Uterus (tissue), 4 donors: ENCODE data around the gene THBD. TPM values are rescaled to one million over a fixed set of nuclear protein-coding genes. Genes with fewer than 3 reads are reported as not detected.

Experiments
- DNase-seq, 2 donors: peaks; one replicate each; pipeline ENCODE4 v3.0.0-alpha.2; 2019 to 2020
- H3K27ac ChIP-seq, 2 donors: fragments of 200-600 bp; sonication (generic); 1 replicate in 1 of 2; 2 replicates in 1 of 2; pipeline ENCODE4 v1.5.1; 2016 to 2018
- H3K27me3 ChIP-seq, 2 donors: fragments of 200-600 bp; sonication (generic); one replicate each; pipeline ENCODE4 v1.5.1; 2018 to 2019; ENCODE audit warnings: control low read depth in 1 of 2
- H3K36me3 ChIP-seq, 2 donors: fragments of 200-600 bp; sonication (generic); one replicate each; pipeline ENCODE4 v1.5.1; 2019; ENCODE audit warnings: control low read depth in 1 of 2
- H3K4me1 ChIP-seq, 2 donors: fragments of 200-600 bp; sonication (generic); one replicate each; pipeline ENCODE4 v1.5.1; 2018 to 2019; ENCODE audit warnings: control low read depth in 1 of 2
- H3K4me3 ChIP-seq, 2 donors: fragments of 200-600 bp; sonication (generic); 1 replicate in 1 of 2; 2 replicates in 1 of 2; pipeline ENCODE4 v1.5.1; 2018 to 2019; ENCODE audit warnings: mild to moderate bottlenecking in 1 of 2
- H3K9me3 ChIP-seq, 2 donors: fragments of 200-600 bp; sonication (generic); one replicate each; pipeline ENCODE4 v1.5.1; 2019; ENCODE audit warnings: control low read depth in 1 of 2
- POLR2A ChIP-seq, 2 donors: fragments of 450-650 bp; IDR thresholded peaks; one replicate each; pipeline ENCODE4 v1.6.1; 2016; ENCODE audit warnings: antibody characterized with exemption in 2 of 2, mild to moderate bottlenecking in 1 of 2, moderate library complexity in 1 of 2
- intact Hi-C: fragments of 100-400 bp; cut with DNase I; formaldehyde crosslinking; loops from one replicate; pipeline ENCODE4 v1.15.1; 2023; ENCODE audit warnings: low total_unique reads
- total RNA-seq, 4 donors: library from RNA; depleted of rRNA in 3 of 4; stranded (reverse); fragments of >200 nt in 3 of 4; gene quantifications; one replicate each; pipeline versions ENCODE4 v1.1.0 to v1.2.4, GENCODE V29; 2014 to 2023
- TF ChIP-seq, protein P1 (sequence below), 4 experiments: fragments of 200-600 bp in 2 of 4; fragments of 450-650 bp in 2 of 4; sonication (generic) in 2 of 4; IDR thresholded peaks; one replicate each; pipeline ENCODE4 v1.5.1; 2016 to 2019; ENCODE audit warnings: antibody characterized with exemption in 4 of 4, mild to moderate bottlenecking in 2 of 4, moderate library complexity in 1 of 4
- donor health status: DM: yes; HTN: yes; CAD: no.

Gene THBD, protein sequence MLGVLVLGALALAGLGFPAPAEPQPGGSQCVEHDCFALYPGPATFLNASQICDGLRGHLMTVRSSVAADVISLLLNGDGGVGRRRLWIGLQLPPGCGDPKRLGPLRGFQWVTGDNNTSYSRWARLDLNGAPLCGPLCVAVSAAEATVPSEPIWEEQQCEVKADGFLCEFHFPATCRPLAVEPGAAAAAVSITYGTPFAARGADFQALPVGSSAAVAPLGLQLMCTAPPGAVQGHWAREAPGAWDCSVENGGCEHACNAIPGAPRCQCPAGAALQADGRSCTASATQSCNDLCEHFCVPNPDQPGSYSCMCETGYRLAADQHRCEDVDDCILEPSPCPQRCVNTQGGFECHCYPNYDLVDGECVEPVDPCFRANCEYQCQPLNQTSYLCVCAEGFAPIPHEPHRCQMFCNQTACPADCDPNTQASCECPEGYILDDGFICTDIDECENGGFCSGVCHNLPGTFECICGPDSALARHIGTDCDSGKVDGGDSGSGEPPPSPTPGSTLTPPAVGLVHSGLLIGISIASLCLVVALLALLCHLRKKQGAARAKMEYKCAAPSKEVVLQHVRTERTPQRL
- 10 to 100 TPM in 3 of 4 donors, 1 to 10 TPM in 1; 8.6 to 42.6 (median 28.4) TPM for total RNA-seq

DNA sequence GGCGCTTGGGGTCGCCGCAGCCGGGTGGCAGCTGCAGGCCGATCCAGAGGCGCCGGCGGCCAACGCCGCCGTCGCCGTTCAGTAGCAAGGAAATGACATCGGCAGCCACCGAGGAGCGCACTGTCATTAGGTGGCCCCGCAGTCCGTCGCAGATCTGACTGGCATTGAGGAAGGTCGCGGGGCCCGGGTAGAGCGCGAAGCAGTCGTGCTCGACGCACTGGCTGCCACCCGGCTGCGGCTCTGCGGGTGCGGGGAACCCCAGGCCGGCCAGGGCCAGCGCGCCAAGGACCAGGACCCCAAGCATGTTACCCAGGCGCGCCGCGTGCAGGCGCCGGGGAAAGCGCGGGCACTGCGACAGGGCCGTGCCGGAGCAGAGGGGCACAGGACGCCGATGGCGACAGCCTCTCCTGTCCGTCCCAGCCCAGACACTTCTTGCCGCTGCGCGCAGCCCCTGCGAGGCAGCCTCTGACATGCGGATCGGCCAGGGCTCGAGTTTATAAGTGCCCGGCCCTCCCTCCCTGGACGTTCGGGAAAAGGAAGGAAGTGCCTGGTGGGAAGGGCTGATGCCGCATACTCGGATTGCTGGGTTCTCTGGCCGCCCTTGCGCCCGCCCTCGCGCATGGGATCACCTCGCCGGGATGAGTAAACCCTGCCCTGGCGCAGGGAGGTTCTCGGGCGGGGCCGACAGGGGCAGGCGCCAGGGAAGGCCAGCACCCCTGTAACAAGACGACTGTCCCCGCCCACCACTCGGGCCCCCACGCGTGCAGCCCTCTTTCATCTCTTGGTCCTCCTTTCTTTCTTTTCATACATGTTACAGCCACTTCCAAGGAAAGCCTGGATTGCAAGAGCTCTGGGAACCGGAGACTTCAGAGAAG is at the start of gene THBD:
TSS of gene THBD (minus strand) at position 472 of the 875 bp plus-strand sequence. CDS start at position 304, 168 bp downstream.
- intact Hi-C loops: no loop called here
- DNase-seq: peak; percentile 51 to 76
- H3K36me3 ChIP-seq: no peaks in the 10 kb centered on the region
- H3K9me3 ChIP-seq: no peaks in the 10 kb centered on the region
- peaks cover 0 to 14% of the 10 kb centered on the region in 2 donors for H3K27me3 ChIP-seq
- TF ChIP-seq POLR2A (IDR thresholded peaks at IDR 0.05): peak; percentile 56 to 69
- TF ChIP-seq, protein P1, sequence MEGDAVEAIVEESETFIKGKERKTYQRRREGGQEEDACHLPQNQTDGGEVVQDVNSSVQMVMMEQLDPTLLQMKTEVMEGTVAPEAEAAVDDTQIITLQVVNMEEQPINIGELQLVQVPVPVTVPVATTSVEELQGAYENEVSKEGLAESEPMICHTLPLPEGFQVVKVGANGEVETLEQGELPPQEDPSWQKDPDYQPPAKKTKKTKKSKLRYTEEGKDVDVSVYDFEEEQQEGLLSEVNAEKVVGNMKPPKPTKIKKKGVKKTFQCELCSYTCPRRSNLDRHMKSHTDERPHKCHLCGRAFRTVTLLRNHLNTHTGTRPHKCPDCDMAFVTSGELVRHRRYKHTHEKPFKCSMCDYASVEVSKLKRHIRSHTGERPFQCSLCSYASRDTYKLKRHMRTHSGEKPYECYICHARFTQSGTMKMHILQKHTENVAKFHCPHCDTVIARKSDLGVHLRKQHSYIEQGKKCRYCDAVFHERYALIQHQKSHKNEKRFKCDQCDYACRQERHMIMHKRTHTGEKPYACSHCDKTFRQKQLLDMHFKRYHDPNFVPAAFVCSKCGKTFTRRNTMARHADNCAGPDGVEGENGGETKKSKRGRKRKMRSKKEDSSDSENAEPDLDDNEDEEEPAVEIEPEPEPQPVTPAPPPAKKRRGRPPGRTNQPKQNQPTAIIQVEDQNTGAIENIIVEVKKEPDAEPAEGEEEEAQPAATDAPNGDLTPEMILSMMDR (IDR thresholded peaks at IDR 0.05): no peak
- H3K27ac ChIP-seq: peak within 1 kb of the TSS; percentile 69 to 73
- H3K4me3 ChIP-seq: peak within 1 kb of the TSS; percentile 13 to 34
- peaks cover 0 to 15% of the 10 kb centered on the region in 2 donors for H3K4me1 ChIP-seq

DNA sequence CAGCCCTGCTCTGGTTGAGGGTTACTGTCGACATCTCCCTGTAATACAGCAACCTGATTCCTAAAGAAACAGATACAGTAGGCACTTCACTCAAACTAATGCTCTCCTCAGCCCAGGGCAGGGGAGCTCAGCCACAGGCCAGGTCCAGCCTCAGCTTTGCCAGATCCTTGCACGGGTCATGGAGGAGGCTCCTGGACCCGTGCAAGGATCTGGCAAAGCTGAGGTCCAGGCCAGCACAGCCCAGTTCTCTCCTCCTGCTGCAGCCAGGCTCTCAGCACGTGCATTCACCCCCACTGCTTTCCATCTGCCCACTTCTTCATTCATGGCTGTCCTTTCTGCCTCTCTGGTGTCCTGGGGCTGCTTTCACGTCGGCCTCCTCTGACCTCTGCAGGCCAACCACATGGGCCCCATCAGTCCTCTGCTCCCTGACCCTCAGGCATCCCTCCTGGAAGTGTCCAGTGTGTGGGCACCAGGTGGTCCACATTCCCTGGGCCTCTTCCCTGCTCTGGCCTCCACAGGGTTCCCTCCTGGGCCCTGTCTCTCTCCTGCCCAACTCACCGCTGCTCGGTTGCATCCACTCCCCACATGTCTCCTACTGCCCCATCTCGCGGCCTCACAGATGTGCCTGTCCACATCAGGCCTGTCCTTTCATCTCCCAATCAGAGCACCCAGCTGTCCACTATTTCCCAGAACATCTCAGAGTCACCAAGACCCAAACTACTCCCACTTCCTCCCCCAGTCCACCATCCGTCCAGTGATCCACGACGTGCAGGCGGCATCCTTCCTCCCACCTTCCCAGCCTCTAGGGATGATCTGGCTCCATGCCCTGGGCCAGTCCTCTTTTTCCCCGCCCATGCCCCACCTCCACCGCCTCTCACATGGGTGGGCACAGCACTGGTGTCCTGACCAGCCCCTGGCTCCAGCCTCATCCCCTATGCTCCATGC is 48.4 kb upstream of the THBD start:
- Histone ChIP-seq H3K27ac (no peak overlapping the region), H3K9me3 (no peaks in the 10 kb centered on the region), H3K36me3 (no peaks in the 10 kb centered on the region), H3K4me1 (no peaks in the 10 kb centered on the region), H3K27me3 (no peaks in the 10 kb centered on the region), H3K4me3 (no peak overlapping the region)
- intact Hi-C loops: no loop called here
- DNase-seq: no peak
- TF ChIP-seq, protein P1 (IDR thresholded peaks at IDR 0.05): no peak
- no peak for TF ChIP-seq POLR2A (IDR thresholded peaks at IDR 0.05)

DNA sequence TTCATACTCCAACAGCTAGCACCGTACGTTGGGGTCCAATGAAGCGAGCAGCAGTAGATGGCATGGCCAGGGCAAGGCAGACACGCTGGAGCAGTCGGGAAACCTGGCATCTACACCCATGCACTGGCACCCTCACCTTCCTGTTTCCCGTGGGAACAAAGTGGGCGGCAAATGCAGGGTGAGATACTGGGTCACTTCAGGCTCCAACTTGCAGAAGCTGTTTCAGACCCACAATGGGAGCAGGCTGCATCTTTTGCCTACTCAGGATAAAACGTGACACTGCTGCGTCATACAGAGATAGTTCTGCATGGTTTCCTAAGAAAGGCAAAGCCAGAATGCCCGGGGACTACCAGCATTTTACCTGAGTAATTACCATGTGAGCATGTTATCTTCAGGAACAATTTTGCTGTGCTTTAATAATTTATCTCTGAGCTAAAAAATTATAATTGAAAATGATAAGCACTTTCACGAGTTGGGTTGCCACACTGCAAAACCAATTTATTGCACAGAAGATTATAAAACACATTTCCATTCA is 47.6 kb upstream of the THBD start:
- Histone ChIP-seq H3K4me3 (no peak overlapping the region), H3K27ac (no peak overlapping the region), H3K9me3 (no peaks in the 10 kb centered on the region), H3K36me3 (no peaks in the 10 kb centered on the region), H3K27me3 (no peaks in the 10 kb centered on the region), H3K4me1 (no peaks in the 10 kb centered on the region)
- no peak for TF ChIP-seq POLR2A (IDR thresholded peaks at IDR 0.05)
- TF ChIP-seq, protein P1 (IDR thresholded peaks at IDR 0.05): no peak
- intact Hi-C loops: no loop called here
- DNase-seq: no peak

DNA sequence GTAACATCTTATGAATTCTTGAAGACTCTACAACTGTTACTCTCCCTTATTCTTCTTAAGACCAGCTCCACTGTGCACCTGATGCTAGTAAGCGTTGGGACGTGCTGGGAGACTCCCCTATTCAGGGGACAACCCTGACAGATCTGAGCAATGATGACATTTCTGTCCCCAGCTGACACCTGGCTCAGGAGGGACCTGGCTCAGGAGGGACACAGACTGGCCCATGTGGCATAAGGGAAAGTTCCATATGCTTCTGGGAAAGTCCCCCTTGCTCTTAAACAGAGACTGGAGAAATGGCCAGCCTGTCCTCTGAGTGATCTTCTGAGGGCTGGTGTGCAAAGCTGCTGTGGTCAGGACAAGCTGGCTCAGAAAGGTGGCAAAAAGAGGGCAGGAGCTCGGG is 46.6 kb upstream of the THBD start:
- Histone ChIP-seq H3K27ac (no peak overlapping the region), H3K4me1 (no peaks in the 10 kb centered on the region), H3K36me3 (no peaks in the 10 kb centered on the region), H3K4me3 (no peak overlapping the region), H3K9me3 (no peaks in the 10 kb centered on the region), H3K27me3 (no peaks in the 10 kb centered on the region)
- intact Hi-C loops: no loop called here
- no peak for DNase-seq
- TF ChIP-seq, protein P1 (IDR thresholded peaks at IDR 0.05): no peak
- no peak for TF ChIP-seq POLR2A (IDR thresholded peaks at IDR 0.05)
